Stimulated activated CD8-positive, alpha-beta memory T cell treated with anti-CD3 and anti-CD28 coated beads, Interleukin-4, amount 100 ng/mL, for 4 hours (primary cell): ENCODE data around the gene CFAP251.
"Not testable (repeated sequence)": the region's sequence is repeated elsewhere in the genome, so short reads cannot be mapped to it uniquely, and the experiment has no call there.

ENCODE experiments used
- DNase-seq, 2 donors: peaks; one replicate each; pipeline ENCODE4 v3.0.0-alpha.2; 2020; ENCODE audit warnings: low read depth in 2 of 2, low spot score in 1 of 2

CFAP251 gene, protein sequence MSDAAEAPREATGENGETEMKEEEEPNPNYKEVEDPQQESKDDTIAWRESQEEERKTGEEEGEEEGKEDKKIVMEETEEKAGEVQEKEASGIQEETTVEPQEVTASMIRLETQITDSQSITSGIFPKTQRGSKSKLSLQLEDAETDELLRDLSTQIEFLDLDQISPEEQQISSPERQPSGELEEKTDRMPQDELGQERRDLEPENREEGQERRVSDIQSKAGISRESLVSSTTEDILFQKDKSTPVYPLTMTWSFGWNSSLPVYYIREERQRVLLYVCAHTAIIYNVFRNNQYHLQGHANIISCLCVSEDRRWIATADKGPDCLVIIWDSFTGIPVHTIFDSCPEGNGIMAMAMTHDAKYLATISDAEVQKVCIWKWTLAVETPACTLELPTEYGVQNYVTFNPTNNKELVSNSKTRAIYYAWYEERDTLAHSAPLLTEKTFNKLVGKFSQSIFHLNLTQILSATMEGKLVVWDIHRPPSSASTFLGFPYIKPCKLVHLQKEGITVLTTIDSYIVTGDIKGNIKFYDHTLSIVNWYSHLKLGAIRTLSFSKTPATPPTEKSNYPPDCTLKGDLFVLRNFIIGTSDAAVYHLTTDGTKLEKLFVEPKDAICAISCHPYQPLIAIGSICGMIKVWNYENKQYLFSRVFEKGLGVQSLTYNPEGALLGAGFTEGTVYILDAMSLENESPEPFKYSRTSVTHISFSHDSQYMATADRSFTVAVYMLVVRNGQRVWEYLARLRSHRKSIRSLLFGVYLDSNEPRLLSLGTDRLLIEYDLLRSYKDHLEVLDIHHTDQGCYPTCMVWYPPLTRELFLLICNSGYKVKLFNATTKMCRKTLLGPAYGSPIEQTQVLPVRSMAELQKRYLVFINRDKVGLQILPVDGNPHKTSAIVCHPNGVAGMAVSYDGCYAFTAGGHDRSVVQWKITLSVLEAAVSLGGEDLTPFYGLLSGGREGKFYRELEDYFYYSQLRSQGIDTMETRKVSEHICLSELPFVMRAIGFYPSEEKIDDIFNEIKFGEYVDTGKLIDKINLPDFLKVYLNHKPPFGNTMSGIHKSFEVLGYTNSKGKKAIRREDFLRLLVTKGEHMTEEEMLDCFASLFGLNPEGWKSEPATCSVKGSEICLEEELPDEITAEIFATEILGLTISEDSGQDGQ

GRCh38 chr12:121917950-121918678 lies at the start of gene CFAP251:
TSS of gene CFAP251 (plus strand) at chr12:121918592. CDS start at chr12:121921306, 2,714 bp downstream.
- DNase-seq = peak; percentile 92 to 94

DNA sequence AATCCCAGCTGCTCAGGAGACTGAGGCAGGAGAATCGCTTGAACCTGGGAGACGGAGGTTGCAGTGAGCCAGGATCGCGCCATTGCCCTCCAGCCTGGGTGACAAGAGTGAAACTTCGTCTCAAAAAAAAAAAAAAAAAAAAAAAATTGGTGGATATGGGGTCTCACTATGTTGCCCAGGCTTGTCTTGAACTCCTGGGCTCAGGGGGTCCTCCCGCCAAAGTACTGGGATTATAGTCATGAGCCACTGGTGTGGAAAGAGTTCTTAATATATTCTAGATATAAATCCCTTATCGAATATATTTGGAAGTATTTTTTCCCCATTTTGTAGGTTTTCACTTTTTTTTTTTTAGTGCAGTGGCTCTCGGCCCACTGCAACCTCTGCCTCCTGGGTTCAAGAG lies 49.2 kb upstream of the CFAP251 start:
- not testable (repeated sequence) for DNase-seq

DNA sequence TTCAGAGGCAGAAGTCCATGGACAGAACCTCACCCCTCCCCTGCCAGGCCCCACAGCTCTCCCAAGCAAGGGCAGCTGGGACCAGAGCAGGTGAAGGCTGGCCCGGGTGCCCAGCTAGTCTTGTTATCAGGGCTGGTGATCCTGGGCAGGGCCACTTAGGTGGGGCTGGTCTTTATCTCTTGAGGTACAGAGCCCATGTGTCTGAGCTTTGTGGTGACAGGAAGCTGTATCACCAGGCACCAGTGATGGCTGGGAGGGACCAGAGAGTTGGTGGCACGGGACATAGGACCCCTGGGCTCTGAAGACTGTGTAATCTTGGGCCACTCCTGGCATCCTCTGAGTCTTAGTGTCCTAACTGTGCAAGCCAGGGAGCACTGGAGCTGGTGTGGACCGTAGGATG lies 46.9 kb upstream of the CFAP251 start:
- DNase-seq = no peak

GRCh38 chr12:121872546-121873215 lies 45.7 kb upstream of the CFAP251 start:
- no peak for DNase-seq

- no peak for DNase-seq
Observed at GRCh38 chr12:121873216-121873569, 45.2 kb upstream of the CFAP251 start.

- DNase-seq = no peak
Observed at GRCh38 chr12:121874071-121874470, 44.3 kb upstream of the CFAP251 start.

GRCh38 chr12:121875582-121875981 lies 42.8 kb upstream of the CFAP251 start:
- DNase-seq = no peak

GRCh38 chr12:121876080-121876447 lies 42.3 kb upstream of the CFAP251 start:
- DNase-seq = not testable (repeated sequence)

GRCh38 chr12:121883315-121883660 lies 35.1 kb upstream of the CFAP251 start:
- no peak for DNase-seq

DNA sequence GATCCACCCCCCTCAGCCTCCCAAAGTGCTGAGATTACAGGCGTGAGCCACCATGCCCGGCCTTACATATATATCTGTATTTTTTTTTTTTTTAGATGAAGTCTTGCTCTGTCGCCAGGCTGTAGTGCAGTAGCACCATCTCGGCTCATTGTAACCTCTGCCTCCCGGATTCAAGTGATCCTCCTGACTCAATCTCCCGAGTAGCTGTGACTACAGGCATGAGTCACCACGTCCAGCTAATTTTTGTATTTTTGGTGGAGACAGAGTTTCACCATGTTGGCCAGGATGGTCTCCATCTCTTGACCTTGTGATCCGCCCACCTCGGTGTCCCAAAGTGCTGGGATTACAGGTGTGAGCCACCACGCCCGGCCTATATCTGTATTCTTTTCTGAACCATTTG lies 33.3 kb upstream of the CFAP251 start:
- DNase-seq = not testable (repeated sequence)

- DNase-seq = no peak
Observed at GRCh38 chr12:121888083-121888477, 30.3 kb upstream of the CFAP251 start.

DNA sequence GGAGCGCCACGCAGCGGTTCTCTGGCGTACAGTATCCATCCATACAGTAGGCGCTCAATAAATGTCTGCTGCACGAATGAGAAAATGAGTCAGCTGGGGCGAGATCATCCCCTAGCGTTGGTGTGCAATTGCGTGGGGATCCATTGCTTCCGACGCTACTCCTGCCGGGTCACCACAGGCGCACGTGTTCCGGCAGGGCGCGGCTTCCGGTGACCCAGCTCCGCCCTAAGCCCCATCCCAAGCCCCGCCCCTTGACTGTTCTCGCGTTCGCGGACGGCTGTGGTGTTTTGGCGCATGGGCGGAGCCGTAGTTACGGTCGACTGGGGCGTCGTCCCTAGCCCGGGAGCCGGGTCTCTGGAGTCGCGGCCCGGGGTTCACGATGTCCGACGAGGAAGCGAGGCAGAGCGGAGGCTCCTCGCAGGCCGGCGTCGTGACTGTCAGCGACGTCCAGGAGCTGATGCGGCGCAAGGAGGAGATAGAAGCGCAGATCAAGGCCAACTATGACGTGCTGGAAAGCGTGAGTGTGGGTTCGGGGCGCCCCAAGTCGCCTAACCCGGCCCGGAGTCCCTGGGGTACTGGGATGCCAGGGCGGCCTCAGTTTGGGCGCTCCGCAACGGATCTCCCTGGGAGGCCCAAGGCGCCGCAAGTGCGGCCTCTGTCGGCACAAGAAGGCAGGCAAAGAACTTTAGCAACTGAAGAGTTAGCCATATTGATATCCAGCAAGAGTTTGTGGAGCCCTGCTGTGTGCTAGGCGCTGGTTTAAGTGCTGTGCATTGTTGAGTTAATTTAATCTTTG lies 29.7 kb upstream of the CFAP251 start, which contains the start of gene PSMD9:
Gene PSMD9, plus strand, starts transcription at position 313 of the 796 bp plus-strand sequence. Its CDS starts 67 bp downstream, at position 380.
- peak; percentile 96 to 98 for DNase-seq

DNA sequence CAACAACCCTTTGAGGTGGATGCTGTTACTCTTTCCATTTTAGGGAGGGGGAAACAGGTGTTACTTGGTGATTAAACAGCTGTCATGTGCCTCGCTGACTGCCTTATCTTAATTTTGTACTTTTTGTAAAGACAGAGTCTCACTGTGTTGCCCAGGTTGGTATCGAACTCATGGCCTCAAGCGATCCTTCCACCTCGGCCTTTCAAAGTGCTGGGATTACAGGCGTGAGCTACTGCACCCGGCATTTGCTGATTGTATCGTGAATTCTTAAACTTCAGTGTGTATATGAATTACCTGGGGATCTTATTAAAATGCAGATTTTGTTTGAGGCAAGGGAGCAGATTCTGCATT lies 29.1 kb upstream of the CFAP251 start:
- no peak for DNase-seq

- not testable (repeated sequence) for DNase-seq
Observed at GRCh38 chr12:121889661-121890060, 28.7 kb upstream of the CFAP251 start.

GRCh38 chr12:121892673-121893561 lies 25.5 kb upstream of the CFAP251 start:
- no peak for DNase-seq

DNA sequence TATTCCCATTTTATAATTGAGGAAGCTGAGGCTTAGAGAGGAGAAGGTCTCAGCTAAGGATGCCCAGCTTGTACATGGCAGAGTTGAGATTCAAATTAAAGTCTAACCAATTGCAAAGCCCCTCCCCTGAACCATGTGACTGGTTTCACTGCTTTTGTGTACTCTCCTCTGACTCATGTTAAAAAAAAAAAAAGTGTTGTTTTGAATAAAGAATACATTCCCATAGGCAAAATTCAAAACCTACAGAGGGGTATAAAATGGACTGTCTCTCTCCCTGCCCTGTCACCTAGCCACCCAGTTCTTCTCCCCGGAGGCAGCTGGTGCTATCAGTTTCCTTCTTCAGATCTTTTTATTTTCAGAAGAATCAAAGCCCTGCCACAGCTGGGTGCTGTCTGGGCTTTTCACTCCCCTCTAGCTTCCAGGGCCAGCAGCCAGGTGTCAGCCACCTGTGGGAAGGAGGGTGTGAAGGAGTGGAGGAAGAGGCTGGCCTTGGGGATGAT lies 24.4 kb upstream of the CFAP251 start:
- DNase-seq = no peak

GRCh38 chr12:121894633-121895032 lies 23.8 kb upstream of the CFAP251 start:
- DNase-seq = no peak

GRCh38 chr12:121898287-121898686 lies 20.1 kb upstream of the CFAP251 start:
- DNase-seq = no peak
